GM12892 (cell line): Measurements from ENCODE around the gene ACAT2.

Experiments
- POLR2A ChIP-seq: IDR thresholded peaks from 2 replicates; pipeline ENCODE4 v1.6.1; 2011; ENCODE audit warnings: low read depth, low read length, control low read depth
- POLR2AphosphoS5 ChIP-seq: IDR thresholded peaks from 2 replicates; pipeline ENCODE4 v1.6.1; 2011; ENCODE audit warnings: low read depth, low read length, control low read depth
- TAF1 ChIP-seq: IDR thresholded peaks from 2 replicates; pipeline ENCODE4 v1.6.1; 2011; ENCODE audit warnings: low read depth, mild to moderate bottlenecking, control low read depth, low read length, borderline replicate concordance

DNA sequence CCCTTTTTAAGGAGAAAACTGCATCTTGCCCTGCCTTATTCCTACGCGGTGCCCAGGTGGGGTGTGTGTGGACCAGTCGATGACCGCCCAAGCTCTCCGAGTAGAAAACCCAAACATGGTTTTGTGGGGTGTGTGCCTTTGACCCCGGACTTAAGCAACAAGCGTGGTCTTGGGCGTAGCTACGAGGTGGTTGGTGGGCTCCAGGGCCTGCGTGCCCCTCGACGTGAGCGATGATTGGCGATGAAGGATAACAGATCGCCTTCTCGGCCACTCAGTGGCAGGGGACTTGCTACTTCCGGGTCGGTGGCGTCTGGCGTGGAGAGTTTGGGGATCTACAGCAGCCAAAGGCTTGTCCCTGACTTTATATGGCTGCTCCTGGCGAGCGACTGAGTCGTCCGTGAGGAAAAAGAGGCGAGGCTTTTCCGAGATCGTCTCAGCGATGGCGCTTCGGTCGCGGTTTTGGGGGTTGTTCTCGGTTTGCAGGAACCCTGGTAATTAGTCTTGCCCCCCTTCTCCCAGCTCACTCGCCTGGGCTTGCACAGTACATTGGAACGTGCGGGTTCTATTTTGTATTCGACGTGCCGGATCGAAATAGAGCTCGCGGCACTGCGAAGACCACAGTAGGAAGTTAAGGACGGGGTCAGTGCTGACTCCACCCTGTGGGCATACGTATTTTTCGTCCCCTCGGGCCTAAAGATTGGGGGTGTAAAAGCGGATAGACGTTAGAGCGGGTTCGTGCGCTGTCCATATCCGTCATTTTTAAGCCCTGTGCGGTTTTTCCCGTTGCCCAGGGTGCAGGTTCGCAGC, 28.5 kb downstream of the ACAT2 start, which contains the start of gene MRPL18:
- TF ChIP-seq POLR2AphosphoS5 (peak; percentile 56; the same call in 1 of the 2 replicates), TAF1 (no peak; the same call in 1 of the 2 replicates), POLR2A (peak; percentile 71)
